ENCODE measurements around the gene CYP24A1. TPM values are rescaled to one million over a fixed set of nuclear protein-coding genes. Genes with fewer than 3 reads are reported as not detected.
A peak's percentile ranks its signal among the peaks of the same experiment; 100 is the strongest.

The CYP24A1 gene
- polyA plus RNA-seq, 1 donor (not counting 4 experiments of a cell fraction or from before 2014, with no cell fraction given) = 18.2 TPM

GRCh38 chr20:54176610-54177009 lies 2.8 kb upstream of the CYP24A1 start:
- H3K9me3 ChIP-seq (ENCODE audit: control insufficient read depth, low read depth, low read length) = no peaks in the 10 kb centered on the region
- no peak overlapping the region for H3K9ac ChIP-seq (ENCODE audit: control insufficient read depth, extremely low read depth, insufficient read depth, low read length)
- H3K79me2 ChIP-seq (ENCODE audit: control insufficient read depth, insufficient read depth, low read length) = no peaks in the 10 kb centered on the region
- no peak overlapping the region for H2AFZ ChIP-seq (ENCODE audit: control insufficient read depth, low read length)
- H3K27ac ChIP-seq (ENCODE audit: control insufficient read depth, insufficient read depth, low read length) = peak overlapping the region; percentile 57
- peak overlapping the region; percentile 33 for H3K4me2 ChIP-seq (ENCODE audit: control insufficient read depth, extremely low read depth, insufficient read depth, low read depth, low read length)
- no peaks in the 10 kb centered on the region for H3K36me3 ChIP-seq (ENCODE audit: control insufficient read depth in 2 of 2, extremely low read depth in 1 of 2, insufficient read depth in 2 of 2, low read length in 2 of 2)
- TF ChIP-seq CTCF (optimal IDR thresholded peaks at IDR 0.05 in 1 of 3, IDR thresholded peaks at IDR 0.05 in 1 of 3, conservative IDR thresholded peaks at IDR 0.05 in 1 of 3; ENCODE audit: extremely low read depth in 1 of 3, insufficient read depth in 2 of 3, low read length in 3 of 3) (no peak), EZH2 (IDR thresholded peaks at IDR 0.05; ENCODE audit: low read length) (no peak)
- dilution Hi-C loops (cut with MboI; ENCODE audit: extremely low pct_ligation_motif_present, low sequenced_read_pairs) = no loop called here
- FAIRE-seq (peak; percentile 90), DNase-seq (ENCODE audit: low read depth, low spot score) (peak; percentile 65)
- H4K20me1 ChIP-seq (ENCODE audit: control insufficient read depth, extremely low read depth, insufficient read depth, low read length) = no peaks in the 10 kb centered on the region
- peaks cover 5% of the 10 kb centered on the region for H3K27me3 ChIP-seq (ENCODE audit: control insufficient read depth, extremely low read depth, insufficient read depth, low read length)
- H3K4me1 ChIP-seq (ENCODE audit: control insufficient read depth, extremely low read depth, insufficient read depth, low read length) = peaks cover 66% of the 10 kb centered on the region
- no peaks in the 10 kb centered on the region for H3K9me1 ChIP-seq (ENCODE audit: control insufficient read depth, extremely low read depth, insufficient read depth, low read length)
- no peak overlapping the region for H3K4me3 ChIP-seq (ENCODE audit: control insufficient read depth in 2 of 3, extremely low read depth in 1 of 3, insufficient read depth in 2 of 3, low read depth in 1 of 3, low read length in 3 of 3)

- H3K9me1 ChIP-seq (ENCODE audit: control insufficient read depth, extremely low read depth, insufficient read depth, low read length) = no peaks in the 10 kb centered on the region
- peak overlapping the region in 2 of 3 experiments; percentile 33 to 34 for H3K4me3 ChIP-seq (ENCODE audit: control insufficient read depth in 2 of 3, extremely low read depth in 1 of 3, insufficient read depth in 2 of 3, low read depth in 1 of 3, low read length in 3 of 3)
- H3K27ac ChIP-seq (ENCODE audit: control insufficient read depth, insufficient read depth, low read length) = peak overlapping the region; percentile 11
- peak overlapping the region; percentile 45 for H3K9ac ChIP-seq (ENCODE audit: control insufficient read depth, extremely low read depth, insufficient read depth, low read length)
- H4K20me1 ChIP-seq (ENCODE audit: control insufficient read depth, extremely low read depth, insufficient read depth, low read length) = no peaks in the 10 kb centered on the region
- TF ChIP-seq CTCF (optimal IDR thresholded peaks at IDR 0.05 in 1 of 3, IDR thresholded peaks at IDR 0.05 in 1 of 3, conservative IDR thresholded peaks at IDR 0.05 in 1 of 3; ENCODE audit: extremely low read depth in 1 of 3, insufficient read depth in 2 of 3, low read length in 3 of 3) (no peak), EZH2 (IDR thresholded peaks at IDR 0.05; ENCODE audit: low read length) (no peak)
- H3K27me3 ChIP-seq (ENCODE audit: control insufficient read depth, extremely low read depth, insufficient read depth, low read length) = peaks cover 5% of the 10 kb centered on the region
- H3K9me3 ChIP-seq (ENCODE audit: control insufficient read depth, low read depth, low read length) = no peaks in the 10 kb centered on the region
- H3K4me1 ChIP-seq (ENCODE audit: control insufficient read depth, extremely low read depth, insufficient read depth, low read length) = peaks cover 47% of the 10 kb centered on the region
- H3K79me2 ChIP-seq (ENCODE audit: control insufficient read depth, insufficient read depth, low read length) = no peaks in the 10 kb centered on the region
- DNase-seq (ENCODE audit: low read depth, low spot score) (no peak), FAIRE-seq (no peak)
- no peaks in the 10 kb centered on the region for H3K36me3 ChIP-seq (ENCODE audit: control insufficient read depth in 2 of 2, extremely low read depth in 1 of 2, insufficient read depth in 2 of 2, low read length in 2 of 2)
- dilution Hi-C loops (cut with MboI; ENCODE audit: extremely low pct_ligation_motif_present, low sequenced_read_pairs) = no loop called here
- peak overlapping the region; percentile 80 for H3K4me2 ChIP-seq (ENCODE audit: control insufficient read depth, extremely low read depth, insufficient read depth, low read depth, low read length)
- peak overlapping the region; percentile 91 for H2AFZ ChIP-seq (ENCODE audit: control insufficient read depth, low read length)
These were observed 830 bp upstream of the CYP24A1 start for GRCh38 chr20:54174457-54175175.
